HG02623 (cell line): ENCODE data around the gene CNMD.

ENCODE experiments used
- ATAC-seq: cut with Tn5 transposase; IDR thresholded peaks from one replicate; pipeline ENCODE4 v1.9.1; 2021; ENCODE audit warnings: moderate library complexity; ENCODE audit not compliant: unreplicated experiment

The CNMD gene

DNA sequence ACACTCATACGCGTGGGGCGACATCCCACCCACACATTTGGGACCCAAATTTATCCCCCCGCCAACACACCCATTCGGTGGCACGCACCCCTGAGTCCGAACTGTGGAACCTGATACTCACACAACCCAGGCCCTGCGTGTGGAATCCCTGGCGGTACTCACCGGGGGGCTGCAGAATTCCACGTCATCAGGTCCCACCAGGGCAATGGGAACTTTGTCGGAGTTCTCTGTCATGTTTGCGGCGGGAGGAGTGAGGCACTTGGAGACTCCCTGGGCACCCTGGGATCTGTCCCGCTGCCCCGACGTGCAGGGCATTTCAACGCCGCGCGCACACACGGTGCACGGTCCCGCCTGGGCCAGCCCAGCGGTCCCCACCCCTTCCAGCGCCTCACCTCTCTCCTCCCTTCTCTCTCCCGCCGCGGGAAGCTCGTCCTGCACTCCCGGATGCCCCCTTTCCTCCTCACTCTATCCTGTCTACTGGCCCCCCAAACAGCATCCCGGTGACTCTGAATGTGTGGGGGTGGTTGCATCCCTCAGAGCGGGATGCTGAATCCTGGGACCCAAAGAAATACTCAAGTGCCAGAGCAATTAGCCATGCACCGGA is at the start of gene CNMD:
Gene CNMD, minus strand, starts transcription at position 353 of the 604 bp plus-strand sequence. Its CDS starts 119 bp downstream, at position 234.
- ATAC-seq: no peak

DNA sequence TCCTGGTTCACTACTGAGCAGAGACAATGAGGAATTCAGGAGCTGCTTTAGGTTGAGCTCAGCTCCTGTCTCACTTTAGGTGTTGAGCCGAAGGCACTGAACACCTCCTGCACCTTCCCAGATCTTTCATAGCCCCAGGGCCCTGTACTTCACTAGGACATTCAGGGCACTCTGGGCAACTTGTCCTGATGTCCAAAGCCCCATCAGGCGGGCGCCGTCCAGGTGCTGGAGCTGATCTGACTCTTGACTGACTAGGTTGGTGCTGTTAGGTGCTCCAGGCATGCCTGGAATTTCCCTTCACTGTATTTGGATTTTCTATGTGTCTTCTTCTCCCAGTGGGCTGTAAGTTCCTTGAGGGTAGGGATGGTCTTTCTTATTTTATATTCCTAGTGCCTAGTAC is 48.4 kb upstream of the CNMD start:
- no peak for ATAC-seq

DNA sequence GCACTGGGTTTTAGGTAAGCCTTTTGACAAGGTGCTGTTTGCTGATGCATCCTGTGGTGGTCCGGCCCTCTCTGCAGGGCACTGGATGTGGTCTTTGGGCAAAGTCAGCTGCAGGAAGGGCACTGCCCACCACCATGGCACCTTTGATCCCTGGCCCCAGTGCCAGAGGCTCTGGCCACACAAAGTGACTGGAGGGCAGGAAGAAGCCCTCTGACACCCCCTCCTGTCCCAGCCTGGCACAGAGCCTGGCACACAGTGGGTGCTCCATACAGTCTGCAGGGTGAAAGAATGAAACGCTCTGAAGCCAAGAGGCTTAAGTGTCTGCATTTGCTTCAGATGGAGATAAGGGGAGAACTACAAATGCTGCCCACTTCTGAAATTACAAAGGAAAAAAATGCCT is 47.6 kb upstream of the CNMD start:
- ATAC-seq: no peak

DNA sequence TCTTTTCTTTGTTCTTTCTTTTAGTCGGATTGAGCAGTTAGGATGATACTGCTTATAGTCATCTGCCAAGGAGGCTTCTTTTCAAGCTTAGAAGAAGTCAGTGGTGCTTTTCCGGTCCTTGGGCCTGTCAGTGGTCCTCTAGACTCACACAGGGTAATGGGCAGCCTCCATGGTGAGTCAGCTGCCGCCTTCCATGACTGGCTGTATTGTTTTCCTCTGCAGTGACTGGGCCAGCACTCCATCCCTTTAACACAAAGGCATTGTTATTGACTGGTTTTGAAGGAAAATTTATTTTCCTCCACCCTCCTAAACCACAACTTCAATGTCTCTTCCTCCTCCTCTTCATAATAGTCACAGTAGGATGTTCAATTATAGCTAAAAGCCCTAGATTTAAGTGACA is 47.1 kb upstream of the CNMD start:
- ATAC-seq: no peak

DNA sequence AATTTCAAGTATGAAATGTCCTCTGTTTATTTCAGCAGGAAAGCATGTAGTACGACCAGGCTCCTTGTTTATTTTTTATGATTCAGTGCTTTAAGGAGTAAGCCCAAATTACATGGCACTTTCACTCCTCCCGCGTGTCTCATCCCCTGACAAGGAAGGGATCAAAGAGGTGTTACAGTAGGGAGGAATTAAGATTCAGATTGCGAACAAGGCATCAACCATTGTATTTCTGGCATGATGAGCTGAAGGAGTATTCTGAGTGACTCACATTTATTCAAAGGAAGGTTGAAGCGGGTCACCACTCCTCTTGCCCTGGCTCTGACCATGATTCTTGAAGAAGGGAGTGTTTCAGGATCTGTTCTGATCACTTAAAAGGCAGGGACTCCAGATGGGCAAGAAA is 46.1 kb upstream of the CNMD start:
- ATAC-seq: no peak

DNA sequence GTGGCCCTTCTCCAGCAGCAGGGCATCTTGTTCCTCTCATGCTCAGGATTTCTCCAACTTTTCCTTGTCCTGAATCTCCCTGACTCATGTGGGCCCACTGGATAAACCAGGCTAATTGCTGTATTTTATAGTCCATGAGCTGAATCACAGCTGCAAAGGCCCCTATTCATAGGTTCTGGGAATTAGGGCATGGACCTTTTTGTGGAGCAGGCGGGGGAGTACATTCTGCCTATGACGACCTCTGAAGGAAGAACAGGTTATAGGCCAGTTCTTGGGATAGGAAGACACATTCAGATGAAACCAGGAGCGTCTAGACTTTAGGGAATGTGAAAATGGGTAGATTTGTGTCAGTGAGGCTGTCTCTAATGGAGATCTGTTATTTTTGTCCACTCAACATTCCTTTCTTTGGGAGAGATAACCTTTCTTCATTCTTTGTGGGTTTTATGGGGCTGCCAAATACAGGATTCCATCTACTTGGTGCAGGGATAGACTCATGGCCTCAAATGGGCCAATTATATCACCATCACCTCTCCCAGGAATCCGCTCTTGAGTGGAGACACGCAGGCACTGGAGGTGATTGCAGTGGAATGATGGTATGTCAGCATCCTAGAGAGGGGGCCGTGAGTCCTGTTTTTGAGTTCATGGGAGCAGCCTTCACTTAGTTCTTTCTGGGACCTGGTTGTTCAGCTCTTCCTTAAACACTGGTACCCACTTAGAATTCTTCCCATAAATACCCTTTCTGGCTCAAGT is 45.1 kb upstream of the CNMD start:
- ATAC-seq: no peak

DNA sequence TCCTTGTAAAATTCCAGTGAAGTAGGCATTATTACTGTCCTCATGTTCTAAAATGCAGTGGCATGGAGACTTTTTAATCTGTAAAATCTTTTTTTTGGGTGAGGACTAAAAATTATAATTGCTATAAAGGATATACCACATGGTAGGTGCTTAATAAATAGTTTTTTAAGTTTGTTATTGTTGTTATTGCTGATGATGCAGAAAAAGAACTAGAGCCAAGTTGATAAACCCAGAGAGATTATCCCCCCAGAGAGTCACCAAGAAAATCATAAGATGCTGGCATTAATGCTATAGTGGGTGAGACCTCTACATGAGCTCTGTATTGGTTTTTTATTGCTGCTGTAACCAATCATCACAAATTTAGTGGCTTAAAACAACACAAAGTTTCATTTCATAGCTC is 44.3 kb upstream of the CNMD start:
- no peak for ATAC-seq

DNA sequence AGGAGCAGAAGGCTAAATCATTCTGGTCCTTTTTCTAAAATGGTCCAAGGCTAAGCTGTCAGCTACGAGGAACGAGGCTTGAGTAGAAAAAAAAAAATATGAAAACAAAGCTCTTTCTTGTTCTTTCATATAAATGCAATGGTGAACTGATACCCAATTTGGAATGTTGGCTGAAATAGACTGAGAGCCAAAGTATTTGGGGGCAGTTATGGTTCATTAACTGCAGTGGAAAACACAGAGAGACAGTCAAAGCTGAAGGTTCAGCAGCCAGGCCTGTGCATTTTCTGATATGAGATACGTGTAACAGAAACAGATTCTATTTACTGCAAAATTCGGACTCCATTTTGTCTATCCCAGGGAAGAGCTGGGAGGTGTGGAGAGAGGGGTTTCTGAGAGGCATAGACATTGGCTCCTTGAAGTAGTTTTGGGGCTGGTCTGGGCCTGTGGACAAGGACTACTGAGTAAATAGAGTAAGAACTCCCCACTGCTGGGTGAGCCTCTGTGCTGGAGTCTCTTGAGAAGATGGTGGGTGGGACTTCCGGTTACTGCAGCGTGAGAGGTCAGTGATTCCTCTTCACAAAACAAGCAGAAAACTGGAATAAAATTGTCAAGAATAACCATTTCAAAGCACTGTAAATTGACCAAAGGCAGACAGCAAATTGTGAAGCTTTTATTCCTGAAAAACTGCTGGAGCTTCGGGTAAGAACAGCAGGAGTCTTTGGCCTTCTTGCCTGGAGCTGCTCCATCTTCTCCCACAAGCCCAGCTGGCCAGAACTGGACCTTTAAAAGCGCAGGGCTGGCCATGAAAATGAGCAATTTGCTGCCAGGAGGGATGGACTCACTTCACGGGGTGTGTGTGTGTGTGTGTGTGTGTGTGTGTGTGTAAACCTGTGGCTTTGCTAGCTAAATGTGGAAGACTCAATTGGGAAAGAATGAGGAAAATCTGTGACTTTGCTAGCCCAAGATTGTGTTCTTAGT is 43.1 kb upstream of the CNMD start:
- no peak for ATAC-seq

DNA sequence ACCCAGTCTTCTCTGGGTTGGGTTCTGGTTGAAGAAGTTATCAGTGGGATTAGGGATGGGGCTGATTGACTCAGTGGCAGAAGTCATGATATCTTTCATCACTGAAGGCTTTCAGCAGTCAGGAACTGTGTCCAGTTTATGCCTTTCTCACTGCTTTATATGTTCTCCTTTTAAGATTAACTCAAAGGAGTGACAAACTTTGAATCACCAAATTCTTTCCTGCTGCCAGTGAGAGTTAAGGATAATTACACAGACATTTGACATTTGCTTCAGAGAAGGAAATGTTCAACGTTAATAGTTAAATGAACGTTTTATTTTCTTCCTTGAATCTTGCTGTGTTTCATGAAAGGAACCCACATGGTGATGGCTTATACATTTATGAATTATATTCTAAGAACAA is 41.0 kb upstream of the CNMD start:
- no peak for ATAC-seq

DNA sequence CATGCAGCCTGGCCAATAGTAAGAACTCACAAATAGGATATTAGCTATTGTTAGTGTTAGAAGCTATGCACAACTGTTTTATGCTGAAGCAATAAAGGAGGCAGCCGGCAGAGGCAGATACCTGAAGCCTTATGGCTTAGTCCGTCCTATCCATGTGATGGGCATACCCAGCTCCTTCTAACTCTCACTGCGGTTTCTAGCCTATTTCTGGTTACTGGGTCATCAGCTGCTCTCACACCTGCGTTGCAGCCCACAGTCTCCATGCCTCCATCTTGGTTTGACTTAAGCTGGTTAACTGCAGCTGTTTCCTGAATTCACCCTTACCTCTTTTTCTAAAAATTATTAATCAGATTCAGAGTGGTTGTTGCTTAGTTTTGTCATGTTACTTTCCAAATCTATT is 40.5 kb upstream of the CNMD start:
- no peak for ATAC-seq

DNA sequence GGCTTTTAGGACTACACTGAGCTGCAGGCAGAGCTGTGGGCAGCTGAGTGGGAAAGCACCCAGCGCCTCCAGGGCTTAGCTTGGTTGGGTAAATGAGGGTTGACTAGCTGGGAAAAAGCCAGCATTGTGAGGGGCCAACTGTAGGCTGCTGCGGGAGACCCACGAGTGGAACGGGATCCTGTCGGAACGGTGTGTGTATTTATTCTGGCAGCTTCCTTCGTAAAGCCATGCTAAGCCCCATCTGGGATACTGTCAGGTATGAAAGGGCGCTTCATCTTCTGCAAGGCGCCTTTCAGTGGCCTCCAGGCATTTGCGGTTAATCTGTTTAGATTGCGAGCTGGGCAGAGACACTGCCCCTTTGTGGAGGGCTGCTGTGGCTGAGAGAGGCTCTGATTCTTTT is 39.5 kb upstream of the CNMD start:
- ATAC-seq: no peak

DNA sequence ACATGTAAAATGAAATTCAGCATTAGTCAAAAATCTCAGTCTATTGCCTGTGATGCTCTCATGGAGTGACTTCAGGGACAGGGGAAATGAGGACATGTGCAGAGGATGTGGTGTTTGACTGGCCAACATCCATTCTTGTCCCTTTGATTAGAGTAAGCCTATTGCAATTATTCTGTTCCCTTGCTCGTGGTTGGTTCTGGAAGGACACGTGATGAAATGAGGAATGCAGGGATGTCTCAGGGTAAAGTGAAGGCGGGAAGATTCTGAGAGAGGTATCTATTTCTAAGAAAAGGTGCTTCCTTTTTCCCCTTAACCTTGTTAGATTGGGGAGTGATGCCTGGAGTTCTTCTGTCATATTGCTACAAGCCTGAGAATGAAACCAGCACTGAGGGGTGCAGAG is 37.1 kb upstream of the CNMD start:
- ATAC-seq: no peak

DNA sequence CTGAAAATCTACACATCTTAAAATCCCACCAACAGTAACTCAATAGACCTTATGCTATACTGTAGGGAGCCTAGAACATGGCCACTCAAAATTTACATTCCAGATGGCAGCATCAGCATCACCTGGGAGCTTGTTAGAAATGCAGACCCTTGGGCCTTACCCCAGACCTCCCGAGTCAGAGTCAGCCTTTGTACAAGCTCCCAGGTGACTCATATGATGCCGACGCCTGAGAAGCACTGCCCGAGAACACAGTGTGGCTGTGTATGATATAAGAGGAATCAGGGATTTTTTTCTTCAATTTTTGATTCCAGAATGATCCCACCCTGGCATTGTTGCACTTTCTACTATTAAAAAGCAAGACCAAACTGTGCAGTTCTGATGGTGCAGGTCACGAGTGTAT is 35.9 kb upstream of the CNMD start:
- ATAC-seq: no peak

DNA sequence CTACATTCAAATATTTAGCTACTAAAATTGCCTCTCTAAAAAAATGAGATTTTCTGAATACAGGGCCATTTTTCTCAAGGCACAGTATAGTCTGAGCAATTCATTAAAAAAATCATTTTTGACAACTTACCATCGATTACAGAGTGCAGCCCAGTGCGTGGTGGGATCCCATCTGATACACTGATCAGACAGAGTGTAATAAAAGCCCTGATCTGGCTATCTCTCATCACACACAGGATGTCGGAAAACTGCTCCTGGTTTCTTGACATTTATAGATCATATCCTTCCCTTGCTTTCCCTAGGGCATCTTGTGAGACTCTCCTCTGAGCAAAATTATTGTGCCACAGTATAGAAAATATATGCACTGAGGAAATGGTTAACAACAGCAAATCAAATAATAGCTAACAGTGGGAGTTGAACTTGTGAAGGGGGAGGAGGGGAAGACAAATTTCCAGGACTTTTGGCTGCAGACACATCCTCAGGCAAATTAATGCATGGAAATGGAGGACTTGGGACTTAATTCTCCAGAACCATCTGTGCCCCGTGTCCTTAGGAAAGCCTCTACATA is 28.4 kb upstream of the CNMD start:
- no peak for ATAC-seq

DNA sequence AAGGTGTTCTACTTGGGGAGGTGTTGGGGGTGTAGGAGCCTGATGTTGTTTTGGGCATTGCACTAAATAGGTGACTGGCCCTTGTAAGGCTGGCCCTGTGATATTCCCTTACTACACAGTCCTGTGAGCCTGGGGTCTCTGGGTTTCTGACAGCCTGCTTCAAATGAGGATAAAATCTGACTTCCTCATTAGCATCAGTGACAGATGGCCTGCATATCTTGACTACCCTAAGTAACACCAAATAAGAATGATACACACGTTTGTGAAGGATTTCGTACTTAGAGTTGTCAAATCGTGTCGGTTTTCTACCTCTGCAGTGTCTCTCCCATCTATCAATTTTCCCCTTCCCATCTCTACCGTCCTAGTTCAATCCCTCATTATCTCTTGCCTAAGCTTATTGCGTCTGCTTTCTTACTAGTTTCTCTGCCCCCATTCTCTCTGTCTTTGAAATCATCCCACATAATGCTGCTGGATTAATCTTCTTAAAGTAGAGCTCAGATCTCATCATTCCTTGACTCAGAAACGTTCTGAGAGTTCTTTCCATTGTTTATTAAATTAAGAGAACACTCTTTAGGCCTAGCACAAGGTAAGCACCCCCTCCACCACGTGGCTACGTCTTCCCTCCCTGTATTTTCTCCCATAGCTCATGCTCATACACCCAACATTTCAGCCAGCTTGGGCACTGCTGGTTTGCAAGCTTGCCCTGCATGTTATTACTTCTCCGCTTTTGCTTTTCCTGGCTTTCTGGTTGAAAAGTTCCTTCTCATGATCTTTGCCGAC is 26.2 kb upstream of the CNMD start:
- ATAC-seq: no peak

DNA sequence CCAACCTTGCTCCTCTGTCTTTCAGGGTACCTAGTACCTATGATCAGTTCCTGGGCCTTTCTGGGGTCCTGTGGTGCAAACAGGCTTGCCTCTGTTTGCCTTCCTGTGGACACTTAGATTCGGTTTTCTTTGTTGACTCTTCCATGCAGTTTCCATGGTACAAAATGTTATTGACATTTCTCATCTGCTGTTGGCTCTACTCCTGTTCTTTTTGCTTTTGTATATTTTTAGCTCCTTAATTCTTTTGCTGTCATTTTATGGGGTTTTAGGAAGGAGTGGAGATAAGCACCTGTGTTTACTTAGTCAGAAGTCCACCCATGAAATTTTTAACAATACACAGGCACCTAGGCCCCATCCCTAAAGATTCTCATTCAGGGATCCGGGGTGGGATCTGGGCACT is 20.5 kb upstream of the CNMD start:
- ATAC-seq: no peak

DNA sequence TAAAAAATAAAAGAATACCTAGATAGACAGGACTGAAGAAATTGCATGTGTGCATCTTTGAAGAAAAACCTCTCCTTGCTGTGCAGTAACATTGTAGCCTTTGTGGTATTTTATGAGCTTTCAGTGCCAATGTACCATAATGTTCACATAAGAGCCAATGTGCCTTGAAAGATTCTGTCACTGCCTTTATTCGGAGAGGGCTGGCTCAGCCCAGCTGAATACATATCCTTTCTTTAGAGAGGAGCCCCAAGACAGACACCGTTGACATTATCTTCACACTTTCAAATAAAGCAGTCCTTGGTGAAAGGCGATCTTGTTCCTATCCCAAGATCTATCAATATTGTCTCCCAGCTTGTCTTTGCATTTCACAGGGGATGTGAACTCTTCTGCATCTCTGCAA is 18.5 kb upstream of the CNMD start:
- no peak for ATAC-seq

DNA sequence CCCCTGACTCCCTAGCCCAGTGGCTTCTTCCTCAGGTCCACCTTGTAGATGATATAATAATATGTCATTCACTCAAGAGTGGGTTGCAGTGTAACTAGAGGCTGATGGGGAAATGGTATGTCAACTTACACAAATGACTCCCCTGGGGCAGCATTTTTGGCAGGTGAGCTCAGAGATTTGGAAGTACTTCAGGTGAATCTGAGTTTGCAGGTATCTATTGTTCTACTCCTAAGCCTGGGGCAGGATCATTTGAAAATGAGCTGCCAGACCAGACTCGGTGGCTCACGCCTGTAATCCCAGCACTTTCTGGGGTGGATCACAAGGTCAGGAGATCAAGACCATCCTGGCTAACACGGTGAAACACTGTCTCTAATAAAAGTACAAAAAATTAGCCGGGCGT is 11.6 kb upstream of the CNMD start:
- ATAC-seq: no peak

DNA sequence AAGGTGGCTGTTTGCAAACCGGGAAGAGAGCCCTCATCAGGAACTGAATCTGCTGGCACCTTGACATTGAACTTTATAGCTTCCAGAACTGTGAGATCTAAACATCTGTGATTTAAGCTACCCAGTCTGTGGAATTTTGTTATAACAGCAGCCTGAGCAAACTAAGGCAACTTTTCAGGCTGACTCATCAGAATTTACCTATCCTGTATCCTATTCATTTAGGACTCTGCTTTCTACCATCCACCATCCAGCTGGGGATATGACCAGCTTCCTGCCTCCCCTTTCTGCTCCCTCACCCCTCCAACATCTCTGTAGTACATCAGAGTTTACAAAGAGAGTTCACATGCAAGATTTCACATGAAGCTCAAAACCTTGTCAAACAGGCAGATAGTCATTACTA is 11.1 kb upstream of the CNMD start:
- no peak for ATAC-seq

DNA sequence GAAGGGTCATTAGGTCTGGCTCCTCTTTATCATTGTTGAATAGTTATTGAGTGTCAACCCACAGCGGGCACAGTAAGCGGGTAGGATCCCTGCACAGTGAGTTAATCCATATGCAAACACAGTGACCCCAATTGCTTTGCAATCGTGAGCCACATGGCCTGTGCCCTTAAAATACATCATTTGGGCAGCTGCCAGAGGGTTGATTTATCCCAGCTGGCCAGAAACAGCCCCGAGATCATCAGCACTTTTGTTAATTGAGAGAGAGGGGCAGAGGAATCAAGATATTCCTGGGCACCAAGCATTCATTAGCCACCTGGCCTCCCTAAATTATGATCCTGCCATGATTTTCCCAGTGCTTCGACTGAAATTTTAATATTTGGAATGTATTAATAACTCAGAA is 9.8 kb upstream of the CNMD start:
- no peak for ATAC-seq

DNA sequence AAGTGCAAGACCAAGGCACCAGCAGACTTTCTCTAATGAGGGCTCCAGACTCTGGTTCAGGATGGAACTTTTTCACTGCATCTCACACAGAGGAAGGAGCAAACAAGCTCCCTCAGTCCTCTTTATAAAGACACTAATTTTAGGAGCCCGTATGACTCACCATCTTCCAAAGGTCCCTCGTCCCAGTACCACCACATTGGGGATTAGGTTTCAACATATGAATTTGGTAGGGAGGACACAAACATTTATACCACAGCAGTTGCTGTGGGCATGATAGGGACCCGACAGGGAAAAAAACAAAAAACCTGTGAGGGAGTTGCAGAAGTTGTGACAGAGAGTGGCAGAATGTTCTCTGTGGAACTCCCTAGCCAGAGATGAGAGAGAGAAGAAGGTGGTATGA is 6.5 kb upstream of the CNMD start:
- ATAC-seq: no peak
